Measurements from ENCODE around the gene ANO7.

ANO7 gene

DNA sequence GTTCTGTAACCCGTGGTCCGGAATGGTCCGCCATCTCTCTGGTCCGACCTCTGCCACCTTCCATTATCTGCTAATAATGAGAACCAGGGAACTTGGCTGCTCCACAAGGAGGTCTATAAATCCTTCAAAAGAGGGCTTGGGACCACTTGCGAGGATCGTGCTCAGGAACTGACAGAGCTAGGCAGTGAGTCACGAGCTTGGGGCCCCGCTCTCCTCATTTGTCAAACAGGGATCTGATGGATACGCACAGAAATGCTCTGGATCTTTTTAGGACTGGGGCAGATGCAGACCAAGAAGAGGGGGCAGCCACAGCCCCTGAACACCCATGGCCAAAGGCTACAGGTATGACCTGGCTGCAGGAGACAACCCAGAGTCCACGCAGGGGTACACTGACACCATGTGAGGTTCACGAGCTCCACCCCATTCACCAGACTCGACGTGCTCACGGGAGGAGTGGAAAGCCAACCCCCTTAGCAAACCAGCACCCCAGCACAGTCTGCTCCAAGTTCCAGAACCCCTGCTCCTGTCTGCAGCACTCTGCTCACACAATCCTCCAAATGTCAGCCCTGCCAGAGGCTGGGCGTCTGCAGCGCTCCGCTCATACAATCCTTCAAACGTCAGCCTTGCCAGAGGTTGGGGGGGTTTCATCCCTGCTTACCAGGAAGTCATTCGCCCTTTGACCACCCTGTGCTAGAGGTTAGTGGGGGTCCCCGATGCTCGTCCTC, 45.8 kb downstream of the ANO7 start:
- DNase-seq (ENCODE audit: low read depth, low spot score): no peak
- ChIA-PET POLR2A (interaction anchor here (0.9 kb wide), 1 partner anchor 11 kb away, joined by 4 read pairs; no protein-coding TSS in a partner anchor), CTCF (interaction anchor here (1.1 kb wide), 1 partner anchor 10 kb away, joined by 3 read pairs; no protein-coding TSS in a partner anchor)
- TF ChIP-seq CTCF (IDR thresholded peaks at IDR 0.05; ENCODE audit: insufficient read depth, low read length, missing control alignments): no peak
- H3K4me3 ChIP-seq (ENCODE audit: low read depth, low read length): no peak overlapping the region

DNA sequence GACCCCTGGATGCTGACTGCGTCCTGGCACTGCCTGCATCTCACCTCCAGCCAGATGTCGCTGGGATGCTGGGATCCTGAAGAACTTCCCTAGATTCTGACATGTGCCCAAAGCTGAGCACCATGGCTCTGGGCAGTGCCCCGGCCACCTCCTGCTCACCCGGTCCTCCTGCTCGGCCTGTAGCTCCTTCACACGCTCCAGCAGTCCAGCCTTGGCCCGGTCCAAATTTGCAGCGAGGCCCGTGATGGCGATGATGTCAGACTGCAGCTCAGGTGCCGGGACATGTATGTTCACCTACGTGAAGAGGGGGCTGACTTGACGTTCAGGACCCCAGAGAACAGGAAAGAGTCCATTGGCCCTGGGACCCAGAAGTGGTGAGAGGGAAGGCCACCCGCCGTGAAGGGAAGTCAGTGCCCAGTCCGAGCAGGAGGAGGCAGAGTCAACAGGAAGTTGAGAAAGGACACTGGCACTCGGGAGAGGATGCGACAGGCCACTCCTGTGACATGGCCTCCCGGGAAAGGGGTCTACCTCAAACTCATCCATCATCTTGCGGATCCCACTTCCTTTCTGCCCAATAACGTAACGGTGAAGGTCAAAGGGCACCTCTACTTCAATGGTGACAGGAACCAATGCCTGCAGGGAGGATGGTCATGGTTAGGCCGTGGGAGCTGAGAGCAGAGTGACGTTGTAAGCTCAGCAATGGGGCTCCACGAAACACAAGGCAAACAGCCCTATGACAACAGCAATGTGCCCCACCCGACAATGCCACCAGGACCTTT, 46.7 kb downstream of the ANO7 start:
- POLR2A ChIA-PET: interaction anchor here (0.6 kb wide), 1 partner anchor 79 kb away, joined by 3 read pairs; no protein-coding TSS in a partner anchor
- CTCF ChIA-PET: interaction anchor here (1.0 to 1.1 kb wide), 2 partner anchors 10 to 11 kb away, joined by 3 read pairs; no protein-coding TSS in a partner anchor
- DNase-seq (ENCODE audit: low read depth, low spot score): no peak
- no peak overlapping the region for H3K4me3 ChIP-seq (ENCODE audit: low read depth, low read length)
- no peak for TF ChIP-seq CTCF (IDR thresholded peaks at IDR 0.05; ENCODE audit: insufficient read depth, low read length, missing control alignments)

- ChIA-PET POLR2A (no interaction called here), CTCF (interaction anchor here (1.0 to 1.3 kb wide), 2 partner anchors 9 to 11 kb away, joined by 3 read pairs; no protein-coding TSS in a partner anchor)
- DNase-seq (ENCODE audit: low read depth, low spot score): no peak
- no peak for TF ChIP-seq CTCF (IDR thresholded peaks at IDR 0.05; ENCODE audit: insufficient read depth, low read length, missing control alignments)
- no peak overlapping the region for H3K4me3 ChIP-seq (ENCODE audit: low read depth, low read length)
Measured at GRCh38 chr2:241235859-241236593, 47.5 kb downstream of the ANO7 start.

DNA sequence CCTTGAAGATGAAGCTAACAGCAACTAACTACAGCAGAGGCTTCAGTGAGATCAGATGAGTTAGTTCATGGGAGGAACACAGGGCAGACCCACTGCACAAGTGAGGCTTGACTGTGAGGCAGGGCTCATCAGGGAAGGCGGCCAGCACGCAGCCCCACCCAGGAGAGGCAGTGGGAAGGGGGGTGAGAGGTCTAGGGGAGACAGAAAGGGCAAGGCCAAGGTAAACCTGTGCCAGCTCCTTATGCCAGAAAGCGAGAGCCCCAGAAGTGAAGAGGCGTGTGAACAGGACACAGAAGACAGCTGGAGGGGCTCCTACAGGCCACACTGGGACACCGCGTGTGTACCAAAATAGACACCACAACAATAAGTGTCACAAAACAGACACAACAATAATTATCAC, 48.6 kb downstream of the ANO7 start:
- no peak for DNase-seq (ENCODE audit: low read depth, low spot score)
- ChIA-PET CTCF (interaction anchor here (1.3 kb wide), 1 partner anchor 12 kb away, joined by 3 read pairs; no protein-coding TSS in a partner anchor), POLR2A (interaction anchor here (0.6 kb wide), 1 partner anchor 9 kb away, joined by 3 read pairs; no protein-coding TSS in a partner anchor)
- no peak for TF ChIP-seq CTCF (IDR thresholded peaks at IDR 0.05; ENCODE audit: insufficient read depth, low read length, missing control alignments)
- no peak overlapping the region for H3K4me3 ChIP-seq (ENCODE audit: low read depth, low read length)

- H3K4me3 ChIP-seq (ENCODE audit: low read depth, low read length): no peak overlapping the region
- no peak for TF ChIP-seq CTCF (IDR thresholded peaks at IDR 0.05; ENCODE audit: insufficient read depth, low read length, missing control alignments)
- ChIA-PET POLR2A (interaction anchor here (0.7 kb wide), 1 partner anchor 89 kb away, joined by 3 read pairs; no protein-coding TSS in a partner anchor), CTCF (interaction anchor here (0.9 kb wide), 1 partner anchor 24 kb away, joined by 3 read pairs; no protein-coding TSS in a partner anchor)
- no peak for DNase-seq (ENCODE audit: low read depth, low spot score)
Measured at GRCh38 chr2:241237949-241238371, 49.5 kb downstream of the ANO7 start.

Data from AG04449 (cell line).